ENCODE data around the gene GNG7.
"Not testable (repeated sequence)": the region's sequence is repeated elsewhere in the genome, so short reads cannot be mapped to it uniquely, and the experiment has no call there.

GNG7 gene

GRCh38 chr19:2726160-2726855, 23.8 kb upstream of the GNG7 start:
- FAIRE-seq: no peak

GRCh38 chr19:2724148-2724557, 21.7 kb upstream of the GNG7 start:
- no peak for FAIRE-seq

DNA sequence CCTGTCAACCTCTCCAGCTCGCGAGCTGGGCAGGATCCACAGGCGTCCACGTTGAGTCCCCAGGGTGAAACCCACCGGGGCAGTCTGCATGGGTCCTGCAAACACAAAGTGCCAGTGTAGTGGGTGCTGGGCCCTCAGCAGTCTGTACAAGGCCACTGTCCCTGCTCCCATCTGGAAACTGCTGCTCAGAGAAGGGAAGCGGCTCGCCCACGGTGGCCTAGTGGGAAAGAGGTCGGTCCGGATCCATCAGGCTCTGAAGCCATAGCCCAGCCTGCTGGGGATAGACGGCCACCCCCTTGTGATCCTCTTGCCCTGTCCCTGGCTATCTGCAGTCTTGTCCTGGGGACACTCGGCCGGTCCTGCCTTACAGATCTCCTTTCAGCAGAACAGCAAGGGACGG, 21.3 kb upstream of the GNG7 start:
- FAIRE-seq: no peak

DNA sequence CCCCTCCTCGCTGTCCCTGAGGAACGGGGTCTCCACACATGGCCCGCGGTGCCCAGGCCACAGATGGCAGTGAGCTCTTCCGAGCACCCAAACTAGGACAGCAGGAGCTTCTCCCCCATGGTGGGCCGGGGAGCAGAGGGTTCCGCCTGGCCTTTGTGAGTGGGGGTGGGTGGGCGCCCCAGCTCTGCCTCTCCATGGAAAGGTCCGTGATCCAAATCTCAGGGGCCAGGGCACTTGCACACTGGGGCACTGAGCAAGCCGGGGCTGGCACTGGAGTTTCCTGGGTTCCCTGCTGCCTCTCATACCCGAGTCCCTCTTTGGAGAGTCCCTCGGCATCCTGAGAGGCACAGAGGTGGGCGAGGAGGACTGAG, 20.8 kb upstream of the GNG7 start:
- no peak for FAIRE-seq

DNA sequence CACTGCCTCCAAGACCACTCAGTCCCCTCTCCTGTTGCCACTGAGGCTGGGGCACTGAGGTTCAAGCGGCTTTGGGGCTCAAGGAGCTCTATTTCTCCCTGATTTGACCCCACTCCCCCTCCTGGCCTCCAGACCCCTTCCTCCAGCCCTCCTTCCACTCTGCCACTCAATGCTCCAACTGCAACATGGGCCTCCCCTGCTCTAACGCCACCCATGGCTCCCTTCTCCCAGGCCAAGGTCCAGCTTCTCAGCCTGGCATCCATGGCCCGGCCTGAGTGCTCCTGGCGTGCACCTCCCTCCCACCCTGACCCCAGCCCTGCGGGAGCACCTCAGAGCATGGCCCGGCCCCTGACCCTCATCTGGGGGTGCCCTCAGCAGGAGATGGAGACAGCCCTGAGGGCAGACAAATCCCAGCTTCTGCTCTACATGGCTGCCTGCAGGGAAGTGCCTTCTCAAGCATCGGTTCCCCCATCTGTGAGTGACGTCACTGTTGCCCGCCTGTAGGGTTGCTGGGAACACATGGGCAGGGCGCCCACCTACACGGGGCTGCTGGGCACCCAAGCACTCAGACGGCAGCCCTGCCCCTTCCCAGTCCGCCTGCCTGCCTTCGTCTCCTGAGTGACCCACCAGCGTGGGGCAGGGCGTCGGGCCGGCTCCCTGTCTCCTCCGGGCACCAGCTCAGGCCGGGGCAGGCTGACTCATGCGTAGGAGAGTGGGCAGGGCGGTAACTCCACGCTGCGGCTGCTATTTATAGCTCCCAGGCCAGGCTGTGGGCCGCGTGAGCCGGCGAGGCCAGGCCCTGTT, 20.2 kb upstream of the GNG7 start:
- no peak for FAIRE-seq

- no peak for FAIRE-seq
Observed at GRCh38 chr19:2721570-2722540, 19.4 kb upstream of the GNG7 start.

DNA sequence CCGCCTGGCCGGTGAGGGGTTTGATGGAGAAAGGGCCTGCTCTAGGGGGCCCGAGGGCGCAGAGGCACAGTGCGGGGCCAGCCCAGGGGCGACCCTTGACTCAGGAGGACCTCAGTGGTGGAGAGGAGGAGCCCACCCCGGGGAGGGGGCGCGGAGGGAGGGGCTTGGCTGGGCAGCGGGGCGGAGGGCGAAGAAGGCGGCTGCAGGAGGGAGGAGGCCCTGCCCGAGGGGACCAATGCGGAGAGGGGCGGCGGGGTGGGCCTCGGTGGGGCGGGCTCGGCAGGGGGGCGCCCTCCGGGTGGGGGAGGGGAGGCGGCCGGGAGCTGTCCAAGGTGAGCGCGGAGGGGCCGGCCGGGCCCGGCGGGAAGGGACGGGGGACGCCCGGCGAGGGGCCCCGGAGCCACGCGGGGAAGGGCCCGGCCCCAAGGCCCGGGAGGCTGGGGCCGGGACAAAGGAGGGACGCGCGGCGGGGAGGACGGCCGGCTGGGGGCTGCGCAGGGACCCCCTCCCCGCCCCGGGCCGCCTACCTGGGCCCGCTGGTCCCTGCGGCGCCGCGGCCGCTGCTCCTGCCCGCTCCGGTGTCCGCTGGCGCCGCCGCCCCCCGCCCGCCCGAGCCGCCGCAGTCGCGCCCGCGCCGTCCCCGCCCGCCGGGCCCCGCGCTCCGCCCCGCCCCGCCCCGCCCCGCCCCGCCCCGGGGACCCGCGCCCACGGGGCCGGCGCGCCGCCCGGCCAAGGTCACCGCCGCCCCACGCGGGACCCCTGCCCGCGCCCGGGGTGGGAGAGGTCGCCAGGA, 18.5 kb upstream of the GNG7 start, which contains the start of gene DIRAS1:
Gene DIRAS1 (minus strand): TSS at position 596 of the 793 bp plus-strand sequence. CDS start 3,566 bp downstream, outside the sequence.
- FAIRE-seq: no peak

- FAIRE-seq: no peak
Observed at GRCh38 chr19:2719920-2720776, 17.7 kb upstream of the GNG7 start.

- FAIRE-seq: no peak
Observed at GRCh38 chr19:2719232-2719735, 16.8 kb upstream of the GNG7 start.

GRCh38 chr19:2717638-2718541, 15.4 kb upstream of the GNG7 start:
- FAIRE-seq: no peak

GRCh38 chr19:2716722-2717637, 14.5 kb upstream of the GNG7 start:
- no peak for FAIRE-seq

GRCh38 chr19:2716275-2716650, 13.8 kb upstream of the GNG7 start:
- FAIRE-seq: no peak

GRCh38 chr19:2715470-2716274, 13.2 kb upstream of the GNG7 start:
- FAIRE-seq: no peak

DNA sequence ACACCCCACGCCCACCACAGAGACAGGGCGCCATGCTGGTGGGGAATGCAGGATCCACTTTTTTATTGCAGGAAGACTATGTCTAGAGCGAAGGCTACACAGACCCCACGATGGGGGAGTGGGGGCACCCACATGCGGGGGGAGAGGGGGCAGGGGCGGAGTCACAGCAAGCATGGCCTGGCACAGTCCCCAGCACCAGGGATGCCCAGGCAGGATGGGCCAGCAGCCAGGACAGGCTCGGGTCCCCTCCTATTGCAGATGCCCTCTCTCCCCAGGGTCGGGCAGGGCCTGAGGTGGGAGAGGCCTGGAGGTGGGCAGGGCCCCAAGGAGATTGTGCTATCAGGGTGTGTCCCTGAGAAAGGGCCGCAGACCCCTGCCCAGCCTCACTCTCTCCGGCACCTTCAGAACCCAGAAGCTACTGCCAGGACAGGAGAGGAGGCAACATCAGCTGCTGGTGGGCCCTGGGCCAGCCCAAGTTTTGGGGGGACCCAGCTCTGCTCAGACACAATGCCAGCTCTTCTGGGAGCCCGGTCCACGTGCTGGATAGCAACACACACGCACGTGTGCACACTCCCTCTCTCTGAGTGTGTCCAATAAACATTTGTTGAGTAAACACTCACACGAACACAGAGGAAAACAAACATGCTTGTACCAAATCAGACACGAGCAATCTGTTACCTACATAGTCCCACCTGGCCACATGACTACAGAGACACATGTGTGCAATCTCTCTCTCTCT, 12.2 kb upstream of the GNG7 start:
- FAIRE-seq: no peak

DNA sequence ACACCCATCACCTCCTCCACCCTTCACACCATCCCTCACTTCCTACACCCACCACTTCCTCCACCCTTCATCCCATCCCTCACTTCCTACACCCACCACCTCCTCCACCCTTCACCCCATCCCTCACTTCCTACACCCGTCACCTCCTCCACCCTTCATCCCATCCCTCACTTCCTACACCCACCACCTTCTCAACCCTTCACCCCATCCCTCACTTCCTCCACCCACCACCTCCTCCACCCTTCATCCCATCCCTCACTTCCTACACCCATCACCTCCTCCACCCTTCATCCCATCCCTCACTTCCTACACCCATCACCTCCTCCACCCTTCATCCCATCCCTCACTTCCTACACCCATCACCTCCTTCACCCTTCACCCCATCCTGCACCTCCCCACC, 11.6 kb upstream of the GNG7 start:
- not testable (repeated sequence) for FAIRE-seq

- not testable (repeated sequence) for FAIRE-seq
Observed at GRCh38 chr19:2713170-2713569, 10.7 kb upstream of the GNG7 start.

DNA sequence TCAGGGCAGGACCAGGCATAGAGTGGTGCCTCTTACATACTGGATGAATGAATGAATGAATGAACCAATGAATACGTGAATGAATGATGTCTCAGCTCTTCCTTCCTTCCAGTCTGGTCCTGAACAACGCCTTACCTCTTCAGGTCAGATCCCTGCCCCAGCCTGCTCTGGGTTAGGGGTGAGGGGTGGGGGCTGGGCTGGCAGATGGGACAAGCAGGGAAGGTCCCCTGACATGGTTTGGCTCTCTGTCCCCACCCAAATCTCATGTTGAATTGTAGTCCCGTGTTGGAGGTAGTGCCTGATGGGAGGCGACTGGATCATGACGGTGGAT, 9.3 kb upstream of the GNG7 start:
- FAIRE-seq: no peak

Data from G401.6 (cell line).